CD4-positive, alpha-beta T cell (primary cell): ENCODE measurements around the gene GLTP. TPM values are rescaled to one million over a fixed set of nuclear protein-coding genes. Genes with fewer than 3 reads are reported as not detected.

Experiments used
- ATAC-seq: fragments of 200-7000 bp; cut with Tn5 transposase; one replicate; pipeline ENCODE4 v1.10.0; 2022; ENCODE audit warnings: mild to moderate bottlenecking; ENCODE audit not compliant: poor library complexity
- CTCF ChIA-PET: fragments of 350-600 bp; sonication (Branson Sonifier 250); formaldehyde crosslinking; loops from one replicate; lab custom pipeline; 2021; ENCODE audit warnings: antibody characterized with exemption, inconsistent platforms; lab: Charles Lee
- POLR2A ChIA-PET: fragments of 350-600 bp; sonication (Branson Sonifier 250); formaldehyde crosslinking; loops from one replicate; lab custom pipeline; 2021; ENCODE audit warnings: antibody characterized with exemption, inconsistent platforms; lab: Charles Lee
- DNase-seq, 14 experiments: peaks; one replicate each; pipeline ENCODE4 v3.0.0-alpha.2; 2013 to 2020; ENCODE audit warnings: mixed read lengths in 2 of 14
- H3K27ac ChIP-seq, 2 donors: one replicate each; pipeline versions ENCODE4 v1.5.1 to v1.7.0; 2013; ENCODE audit warnings: low read length in 2 of 2, low read depth in 1 of 2, mild to moderate bottlenecking in 1 of 2
- H3K27me3 ChIP-seq, 2 experiments: 1 replicate in 1 of 2; 2 replicates in 1 of 2; pipeline versions ENCODE4 v1.6.1 to v1.7.0; 2013; ENCODE audit warnings: low read length in 2 of 2, control low read depth in 1 of 2, mild to moderate bottlenecking in 1 of 2, moderate library complexity in 1 of 2; ENCODE audit not compliant: insufficient read depth in 2 of 2, control insufficient read depth in 1 of 2
- H3K36me3 ChIP-seq: one replicate; pipeline ENCODE4 v1.6.1; 2013; ENCODE audit warnings: low read length, control low read depth; ENCODE audit not compliant: insufficient read depth
- H3K4me1 ChIP-seq: one replicate; pipeline ENCODE4 v1.6.1; 2013; ENCODE audit warnings: low read length, control low read depth; ENCODE audit not compliant: insufficient read depth
- H3K4me3 ChIP-seq: one replicate; pipeline ENCODE4 v1.5.1; 2013; ENCODE audit warnings: mild to moderate bottlenecking, low read length, moderate library complexity
- H3K9me3 ChIP-seq, 2 experiments: 1 replicate in 1 of 2; 2 replicates in 1 of 2; pipeline versions ENCODE4 v1.6.1 to v1.7.0; 2013; ENCODE audit warnings: low read length in 2 of 2, mild to moderate bottlenecking in 2 of 2, control low read depth in 1 of 2, moderate library complexity in 1 of 2; ENCODE audit not compliant: control insufficient read depth in 1 of 2, insufficient read depth in 1 of 2
- H3K27ac Mint-ChIP-seq: one replicate; pipeline ENCODE4 v1.8.0; 2020; ENCODE audit warnings: mixed read lengths
- H3K27me3 Mint-ChIP-seq: one replicate; pipeline ENCODE4 v1.8.0; 2021; ENCODE audit warnings: mixed read lengths
- H3K36me3 Mint-ChIP-seq: one replicate; pipeline ENCODE4 v1.8.0; 2021; ENCODE audit warnings: low read depth, mixed read lengths
- H3K4me1 Mint-ChIP-seq: one replicate; pipeline ENCODE4 v1.8.0; 2021; ENCODE audit warnings: low read depth, mixed read lengths
- H3K4me3 Mint-ChIP-seq: one replicate; pipeline ENCODE4 v1.8.0; 2020; ENCODE audit warnings: mild to moderate bottlenecking, mixed read lengths
- H3K9me3 Mint-ChIP-seq: one replicate; pipeline ENCODE4 v1.8.0; 2020; ENCODE audit warnings: mixed read lengths
- intact Hi-C, 2 experiments: fragments of 100-400 bp; cut with DNase I in 1 of 2; cut with micrococcal nuclease in 1 of 2; formaldehyde crosslinking; loops; one replicate each; pipeline versions ENCODE4 v1.15.1 to v1.9.0; 2023 to 2025; cut with DNase I, micrococcal nuclease
- total RNA-seq, 174 experiments: library from RNA in 2 of 174; stranded (reverse) in 2 of 174; gene quantifications; one replicate each; pipeline ENCODE4 v1.2.3 and lab custom pipeline; 2021 to 2026
- TF ChIP-seq, protein P1 (sequence below): fragments of 200-600 bp; IDR thresholded peaks from one replicate; pipeline ENCODE4 v1.8.0; 2022; ENCODE audit warnings: antibody characterized with exemption, mild to moderate bottlenecking

Gene GLTP
- total RNA-seq, 2 experiments from 2014 or later = 24.8 to 25.2 TPM

DNA sequence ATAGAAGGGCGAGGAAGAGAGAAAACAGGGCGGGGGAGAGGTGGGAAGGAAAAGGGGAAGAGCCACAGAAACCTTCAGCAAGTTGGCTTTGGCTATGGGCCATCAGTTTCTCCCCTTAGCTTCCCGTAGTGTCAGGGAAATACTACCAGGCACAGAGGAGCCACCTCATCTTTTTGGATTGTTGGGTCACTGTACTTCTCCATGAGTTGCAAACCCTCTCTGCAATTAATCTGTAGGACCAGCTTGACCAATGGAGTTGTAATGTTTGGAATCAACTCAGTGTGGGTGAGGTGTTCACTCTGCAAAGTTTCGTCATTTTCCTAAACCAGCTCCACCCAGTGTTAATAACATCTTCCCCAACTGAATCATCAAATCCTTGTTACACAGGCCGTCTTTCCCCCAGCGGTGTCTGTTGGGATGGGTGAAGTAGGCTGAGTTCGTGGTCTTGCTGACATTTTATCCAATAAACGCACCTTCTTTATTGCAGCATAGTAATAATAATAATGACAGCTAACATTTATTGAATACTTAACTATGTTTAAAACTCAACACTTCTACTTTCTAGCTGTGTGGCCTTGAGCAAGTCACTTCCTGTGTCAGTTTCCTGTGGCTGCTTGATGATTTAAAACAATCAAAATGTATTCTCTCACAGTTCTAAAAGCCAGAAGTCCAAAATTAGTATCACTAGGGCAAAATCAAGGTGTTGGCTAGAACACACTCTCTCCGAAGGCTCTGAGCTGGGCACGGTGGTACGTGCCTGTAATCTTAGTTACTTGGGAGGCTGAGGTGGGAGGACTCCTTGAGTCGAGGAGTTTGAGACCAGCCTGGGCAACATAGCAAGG is 8.1 kb upstream of the GLTP start:
- peak overlapping the region; percentile 27 for H3K4me3 Mint-ChIP-seq
- Histone ChIP-seq H3K9me3 (no peaks in the 10 kb centered on the region), H3K27me3 (no peaks in the 10 kb centered on the region), H3K36me3 (no peaks in the 10 kb centered on the region), H3K27ac (peak overlapping the region; percentile 73 to 79), H3K4me3 (no peak overlapping the region), H3K4me1 (peaks cover 44% of the 10 kb centered on the region)
- H3K36me3 Mint-ChIP-seq = no peaks in the 10 kb centered on the region
- H3K9me3 Mint-ChIP-seq = no peaks in the 10 kb centered on the region
- H3K27me3 Mint-ChIP-seq = no peaks in the 10 kb centered on the region
- H3K27ac Mint-ChIP-seq = peak overlapping the region; percentile 86
- peaks cover 38% of the 10 kb centered on the region for H3K4me1 Mint-ChIP-seq
- TF ChIP-seq, protein P1, sequence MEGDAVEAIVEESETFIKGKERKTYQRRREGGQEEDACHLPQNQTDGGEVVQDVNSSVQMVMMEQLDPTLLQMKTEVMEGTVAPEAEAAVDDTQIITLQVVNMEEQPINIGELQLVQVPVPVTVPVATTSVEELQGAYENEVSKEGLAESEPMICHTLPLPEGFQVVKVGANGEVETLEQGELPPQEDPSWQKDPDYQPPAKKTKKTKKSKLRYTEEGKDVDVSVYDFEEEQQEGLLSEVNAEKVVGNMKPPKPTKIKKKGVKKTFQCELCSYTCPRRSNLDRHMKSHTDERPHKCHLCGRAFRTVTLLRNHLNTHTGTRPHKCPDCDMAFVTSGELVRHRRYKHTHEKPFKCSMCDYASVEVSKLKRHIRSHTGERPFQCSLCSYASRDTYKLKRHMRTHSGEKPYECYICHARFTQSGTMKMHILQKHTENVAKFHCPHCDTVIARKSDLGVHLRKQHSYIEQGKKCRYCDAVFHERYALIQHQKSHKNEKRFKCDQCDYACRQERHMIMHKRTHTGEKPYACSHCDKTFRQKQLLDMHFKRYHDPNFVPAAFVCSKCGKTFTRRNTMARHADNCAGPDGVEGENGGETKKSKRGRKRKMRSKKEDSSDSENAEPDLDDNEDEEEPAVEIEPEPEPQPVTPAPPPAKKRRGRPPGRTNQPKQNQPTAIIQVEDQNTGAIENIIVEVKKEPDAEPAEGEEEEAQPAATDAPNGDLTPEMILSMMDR = no peak
- DNase-seq = peak in 5 of 14 experiments; percentile 12 to 75 (median 58)
- intact Hi-C loops = loop anchor here in 1 of 2 experiments (10.0 kb wide), 1 partner anchor 414 kb away; the partner anchor contains the start of genes KCTD10 and UBE3B
- ChIA-PET CTCF (interaction anchor here (1.1 to 1.3 kb wide), 2 partner anchors 35 to 43 kb away, joined by 5 to 7 read pairs; no protein-coding TSS in a partner anchor), POLR2A (interaction anchor here (0.6 to 2.3 kb wide), 6 partner anchors 11 to 543 kb away, joined by 3 to 17 read pairs (median 6); partner anchors contain the start of genes ANKRD13A, KCTD10, TCHP and UBE3B)
- ATAC-seq = peak; percentile 73

DNA sequence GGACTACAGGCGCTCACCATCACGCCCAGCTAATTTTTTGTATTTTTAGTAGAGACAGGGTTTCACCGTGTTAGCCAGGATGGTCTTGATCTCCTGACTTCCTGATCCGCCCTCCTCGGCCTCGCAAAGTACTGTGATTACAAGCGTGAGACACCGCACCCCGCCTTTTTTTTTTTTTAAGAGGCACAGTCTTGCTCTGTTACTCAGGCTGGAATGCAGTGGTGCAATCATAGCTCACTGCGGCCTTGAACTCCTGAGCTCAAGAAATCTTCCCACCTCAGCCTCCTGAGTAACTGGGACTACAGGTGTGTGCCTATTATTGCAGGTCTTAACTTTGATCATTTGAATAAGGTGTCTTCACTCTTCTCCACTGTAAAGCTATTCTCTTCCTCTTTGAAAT is 5.3 kb upstream of the GLTP start:
- H3K27ac Mint-ChIP-seq = no peak overlapping the region
- DNase-seq = no peak
- Histone ChIP-seq H3K27me3 (no peaks in the 10 kb centered on the region), H3K4me3 (no peak overlapping the region), H3K27ac (no peak overlapping the region), H3K9me3 (no peaks in the 10 kb centered on the region), H3K36me3 (no peaks in the 10 kb centered on the region), H3K4me1 (peaks cover 36% of the 10 kb centered on the region)
- intact Hi-C loops = loop anchor here in 1 of 2 experiments (10.0 kb wide), 1 partner anchor 411 kb away; the partner anchor contains the start of genes KCTD10 and UBE3B
- no peaks in the 10 kb centered on the region for H3K27me3 Mint-ChIP-seq
- no peaks in the 10 kb centered on the region for H3K36me3 Mint-ChIP-seq
- CTCF ChIA-PET = no interaction called here
- H3K9me3 Mint-ChIP-seq = no peaks in the 10 kb centered on the region
- peaks cover 34% of the 10 kb centered on the region for H3K4me1 Mint-ChIP-seq
- no peak overlapping the region for H3K4me3 Mint-ChIP-seq
- no peak for ATAC-seq
- TF ChIP-seq, protein P1 = no peak
- POLR2A ChIA-PET = no interaction called here

DNA sequence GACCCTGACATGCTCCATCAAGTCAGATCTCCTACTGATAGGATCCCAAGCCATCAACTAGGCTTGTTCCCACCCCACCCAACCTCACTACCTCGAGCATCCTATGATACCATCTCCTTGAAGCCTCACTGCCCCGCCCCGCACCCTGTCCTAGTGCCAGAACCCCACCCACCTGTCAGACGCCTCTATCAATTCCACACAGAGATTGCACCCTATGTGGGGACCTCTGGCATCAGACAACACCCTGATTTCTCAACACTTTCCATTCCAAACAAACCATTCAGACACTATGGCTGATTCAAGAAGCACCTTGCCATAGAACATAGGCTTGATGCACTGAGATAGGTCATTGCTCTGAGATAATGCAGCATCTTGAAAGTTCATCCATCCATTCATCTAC is 3.1 kb upstream of the GLTP start:
- POLR2A ChIA-PET = interaction anchor here (1.3 kb wide), 1 partner anchor 12 kb away, joined by 3 read pairs; no protein-coding TSS in a partner anchor
- H3K27ac Mint-ChIP-seq = no peak overlapping the region
- no peaks in the 10 kb centered on the region for H3K36me3 Mint-ChIP-seq

More for the DNA sequence above, 3.1 kb upstream of the GLTP start:
- no peaks in the 10 kb centered on the region for H3K27me3 ChIP-seq
- no peaks in the 10 kb centered on the region for H3K9me3 ChIP-seq
- H3K9me3 Mint-ChIP-seq = no peaks in the 10 kb centered on the region
- ATAC-seq (no peak), DNase-seq (no peak)
- no peaks in the 10 kb centered on the region for H3K36me3 ChIP-seq
- H3K4me3 Mint-ChIP-seq = peak overlapping the region; percentile 54
- H3K4me1 ChIP-seq = peaks cover 35% of the 10 kb centered on the region
- no peak overlapping the region for H3K4me3 ChIP-seq
- intact Hi-C loops = loop anchor here in 1 of 2 experiments (5.0 to 10.0 kb wide), 3 partner anchors 114 to 409 kb away; partner anchors contain the start of genes ANKRD13A, GIT2, KCTD10 and UBE3B
- no peaks in the 10 kb centered on the region for H3K27me3 Mint-ChIP-seq
- H3K27ac ChIP-seq = no peak overlapping the region
- peaks cover 39% of the 10 kb centered on the region for H3K4me1 Mint-ChIP-seq
- CTCF ChIA-PET = no interaction called here
- TF ChIP-seq, protein P1 = no peak
